GOT3 (cell line): ENCODE data around the gene FGD2.
"Not testable (repeated sequence)": the region's sequence is repeated elsewhere in the genome, so short reads cannot be mapped to it uniquely, and the experiment has no call there.

Experiments
- DNase-seq: peaks from one replicate; lab custom pipeline; 2025; ENCODE audit warnings: mixed read lengths; lab: John Stamatoyannopoulos, UW

FGD2 gene

GRCh38 chr6:37058984-37059343, 53.5 kb downstream of the FGD2 start:
- not testable (repeated sequence) for DNase-seq

- peak; percentile 67 for DNase-seq
These were observed 54.1 kb downstream of the FGD2 start for GRCh38 chr6:37059344-37060194.

- no peak for DNase-seq
These were observed 54.7 kb downstream of the FGD2 start for GRCh38 chr6:37060195-37060559.

GRCh38 chr6:37061157-37061804, 55.8 kb downstream of the FGD2 start:
- DNase-seq: no peak

GRCh38 chr6:37062424-37062823, 57.0 kb downstream of the FGD2 start:
- no peak for DNase-seq

GRCh38 chr6:37068356-37069270, 63.2 kb downstream of the FGD2 start:
- no peak for DNase-seq

- DNase-seq: no peak
These were observed 64.2 kb downstream of the FGD2 start for GRCh38 chr6:37069639-37070038.

- no peak for DNase-seq
These were observed 67.1 kb downstream of the FGD2 start for GRCh38 chr6:37072526-37072925.

- no peak for DNase-seq
These were observed 68.8 kb downstream of the FGD2 start for GRCh38 chr6:37074053-37074827.

- DNase-seq: no peak
These were observed 71.9 kb downstream of the FGD2 start for GRCh38 chr6:37077191-37077904.

GRCh38 chr6:37077905-37078296, 72.4 kb downstream of the FGD2 start:
- no peak for DNase-seq
